GM13977 (cell line): ENCODE data around the gene PIK3C2G.

Experiments
- DNase-seq: peaks from one replicate; pipeline ENCODE4 v3.0.0; 2012; ENCODE audit warnings: low spot score
- in situ Hi-C: fragments of 300-500 bp; cut with MboI; formaldehyde crosslinking; loops from one replicate; pipeline ENCODE4 v1.12.0; 2022; ENCODE audit warnings: low sequenced_read_pairs, low pct_unique_long_range_greater_than_20kb, mixed read lengths, inconsistent platforms; ENCODE audit not compliant: unreplicated experiment
- TF ChIP-seq, protein P1 (sequence below): IDR thresholded peaks from 2 replicates; pipeline ENCODE4 v1.5.1; 2012; ENCODE audit warnings: mild to moderate bottlenecking, control low read depth; ENCODE audit not compliant: insufficient read depth; ENCODE audit errors: extremely low read depth, missing control alignments

PIK3C2G gene

GRCh38 chr12:18327036-18327435 lies 65.7 kb downstream of the PIK3C2G start:
- in situ Hi-C loops, result no loop called here
- TF ChIP-seq, protein P1, sequence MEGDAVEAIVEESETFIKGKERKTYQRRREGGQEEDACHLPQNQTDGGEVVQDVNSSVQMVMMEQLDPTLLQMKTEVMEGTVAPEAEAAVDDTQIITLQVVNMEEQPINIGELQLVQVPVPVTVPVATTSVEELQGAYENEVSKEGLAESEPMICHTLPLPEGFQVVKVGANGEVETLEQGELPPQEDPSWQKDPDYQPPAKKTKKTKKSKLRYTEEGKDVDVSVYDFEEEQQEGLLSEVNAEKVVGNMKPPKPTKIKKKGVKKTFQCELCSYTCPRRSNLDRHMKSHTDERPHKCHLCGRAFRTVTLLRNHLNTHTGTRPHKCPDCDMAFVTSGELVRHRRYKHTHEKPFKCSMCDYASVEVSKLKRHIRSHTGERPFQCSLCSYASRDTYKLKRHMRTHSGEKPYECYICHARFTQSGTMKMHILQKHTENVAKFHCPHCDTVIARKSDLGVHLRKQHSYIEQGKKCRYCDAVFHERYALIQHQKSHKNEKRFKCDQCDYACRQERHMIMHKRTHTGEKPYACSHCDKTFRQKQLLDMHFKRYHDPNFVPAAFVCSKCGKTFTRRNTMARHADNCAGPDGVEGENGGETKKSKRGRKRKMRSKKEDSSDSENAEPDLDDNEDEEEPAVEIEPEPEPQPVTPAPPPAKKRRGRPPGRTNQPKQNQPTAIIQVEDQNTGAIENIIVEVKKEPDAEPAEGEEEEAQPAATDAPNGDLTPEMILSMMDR, result no peak
- DNase-seq, result no peak

DNA sequence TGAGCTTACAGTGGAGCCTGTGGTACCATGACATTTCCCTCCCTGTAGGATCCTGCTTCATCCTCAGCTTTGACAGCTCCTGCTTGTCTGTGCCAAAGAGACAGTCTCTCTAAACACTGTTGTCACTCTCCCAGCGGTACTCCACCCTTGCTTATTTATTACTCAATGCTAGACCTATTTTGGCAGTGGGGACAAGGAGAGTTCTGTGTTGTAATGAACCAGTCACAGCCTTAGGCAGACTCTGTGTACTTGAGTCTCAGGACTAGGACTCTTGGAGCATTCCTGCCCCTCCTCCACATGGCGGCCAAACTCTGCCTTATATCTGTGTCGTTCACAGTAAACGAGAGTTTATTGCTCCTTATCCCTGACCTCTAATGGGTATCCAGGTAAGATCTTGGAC lies 70.9 kb downstream of the PIK3C2G start:
- TF ChIP-seq, protein P1, result no peak
- no peak for DNase-seq
- in situ Hi-C loops, result no loop called here

DNA sequence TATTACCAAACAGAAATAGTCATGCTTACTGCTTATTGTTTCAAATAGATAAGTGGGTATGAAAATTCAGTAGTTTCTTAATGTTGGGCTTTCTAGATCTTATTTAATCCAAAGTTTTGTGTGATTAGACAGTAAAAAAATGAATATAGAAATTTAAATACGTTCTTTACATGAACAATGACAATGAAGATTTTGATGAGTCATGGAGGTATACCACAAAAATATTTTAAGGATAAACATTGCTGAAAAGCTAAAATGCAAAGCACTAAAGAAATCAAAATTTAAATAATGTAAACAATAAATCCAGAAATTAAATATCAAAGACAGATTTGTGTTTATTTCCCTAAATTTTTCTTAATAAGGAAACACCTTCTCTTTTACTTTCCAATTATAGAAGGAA lies 78.3 kb downstream of the PIK3C2G start:
- in situ Hi-C loops, result no loop called here
- TF ChIP-seq, protein P1, result no peak
- DNase-seq, result no peak

DNA sequence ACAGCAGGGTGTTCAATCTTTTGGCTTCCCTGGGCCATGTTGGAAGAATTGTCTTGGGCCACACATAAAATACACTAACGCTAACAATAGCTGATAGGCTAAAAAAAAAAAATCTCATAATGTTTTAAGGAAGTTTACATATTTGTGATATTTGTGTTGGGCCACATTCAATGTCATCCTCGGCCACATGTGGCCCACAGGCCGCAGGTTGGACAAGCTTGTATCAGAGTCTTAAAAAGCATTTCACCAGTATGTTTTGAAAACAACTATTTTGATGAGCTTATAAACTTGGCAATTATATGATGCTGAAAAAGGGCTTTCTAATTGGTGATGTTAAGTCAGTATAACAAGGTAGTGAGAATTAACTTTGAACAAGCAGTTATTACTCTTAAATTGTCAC lies 78.9 kb downstream of the PIK3C2G start:
- in situ Hi-C loops, result no loop called here
- no peak for DNase-seq
- TF ChIP-seq, protein P1, result no peak

DNA sequence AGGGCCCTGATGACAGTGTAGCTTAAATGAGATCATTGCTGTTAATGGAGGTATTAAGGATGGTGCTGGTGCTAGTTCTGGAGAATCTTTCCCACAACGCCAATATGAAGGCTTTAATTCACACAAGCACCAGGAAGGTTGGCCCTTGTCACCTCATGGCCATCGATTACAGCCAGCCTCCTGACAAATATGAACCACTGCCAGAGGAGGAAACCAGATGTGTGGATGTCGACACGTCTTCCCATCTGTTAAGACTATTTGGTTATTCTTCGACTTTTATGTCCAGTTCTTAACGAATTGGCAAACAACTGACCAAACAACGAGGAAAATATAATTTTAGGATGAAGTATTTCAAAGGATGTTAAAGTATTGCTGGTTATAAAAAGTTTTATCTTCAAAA lies 79.5 kb downstream of the PIK3C2G start:
- TF ChIP-seq, protein P1, result no peak

DNA sequence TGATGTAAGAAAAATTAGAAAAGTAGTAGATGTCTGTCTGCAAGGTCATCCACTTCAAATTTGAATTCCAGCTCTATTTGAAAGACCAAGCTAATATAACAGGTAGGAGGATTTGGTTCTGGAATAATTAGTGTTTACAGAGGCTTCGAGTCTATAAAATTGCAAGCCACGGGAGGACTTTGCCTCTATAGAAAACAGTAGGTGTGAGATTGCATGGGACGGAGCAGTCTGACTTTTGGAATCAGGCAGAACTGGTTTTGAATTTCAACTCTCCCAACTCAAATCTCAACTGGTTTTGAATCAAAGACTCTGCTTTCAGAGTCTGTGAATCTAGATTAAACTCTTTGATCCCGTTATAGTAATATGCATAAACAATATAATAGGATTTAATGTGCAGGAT lies 82.4 kb downstream of the PIK3C2G start:
- DNase-seq, result no peak
- in situ Hi-C loops, result no loop called here
- TF ChIP-seq, protein P1, result no peak

More for the DNA sequence above, 79.5 kb downstream of the PIK3C2G start:
- in situ Hi-C loops, result no loop called here
- DNase-seq, result no peak
